Measurements from ENCODE around the gene S1PR3. TPM values are rescaled to one million over a fixed set of nuclear protein-coding genes. Genes with fewer than 3 reads are reported as not detected.

S1PR3 gene
- total RNA-seq, 1 donor from 2014 or later = 2.9 TPM

DNA sequence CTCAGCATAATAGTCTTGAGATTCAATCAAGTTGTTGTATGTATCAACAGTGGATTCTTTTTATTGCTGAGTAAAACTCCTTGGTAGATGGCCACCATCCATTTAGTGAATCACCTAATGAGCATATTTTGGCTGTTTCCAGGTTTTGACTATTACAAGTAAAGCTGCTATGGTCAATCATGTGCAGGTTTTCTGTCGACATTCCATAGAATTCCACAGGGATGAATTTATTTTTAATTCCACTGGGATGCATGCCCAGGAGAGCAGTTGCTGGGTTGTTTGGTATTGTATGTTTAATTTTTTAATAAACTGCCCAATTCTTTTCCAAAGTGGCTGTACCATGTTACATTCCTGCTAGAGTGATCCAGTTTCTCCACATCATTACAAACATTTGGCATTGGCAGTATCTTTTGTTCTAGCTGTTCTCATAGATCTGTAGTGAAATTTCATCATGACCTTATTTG lies 10.5 kb upstream of the S1PR3 start:
- Mint-ChIP-seq H3K27me3 (ENCODE audit: unreplicated experiment) (no peaks in the 10 kb centered on the region), H3K36me3 (ENCODE audit: unreplicated experiment) (peaks cover 10% of the 10 kb centered on the region), H3K27ac (ENCODE audit: unreplicated experiment) (no peak overlapping the region), H3K4me3 (ENCODE audit: unreplicated experiment) (no peak overlapping the region), H3K9me3 (ENCODE audit: unreplicated experiment) (peaks cover 1% of the 10 kb centered on the region), H3K4me1 (ENCODE audit: low read depth, unreplicated experiment) (no peaks in the 10 kb centered on the region)
- DNase-seq = no peak
- TF ChIP-seq, protein P1, sequence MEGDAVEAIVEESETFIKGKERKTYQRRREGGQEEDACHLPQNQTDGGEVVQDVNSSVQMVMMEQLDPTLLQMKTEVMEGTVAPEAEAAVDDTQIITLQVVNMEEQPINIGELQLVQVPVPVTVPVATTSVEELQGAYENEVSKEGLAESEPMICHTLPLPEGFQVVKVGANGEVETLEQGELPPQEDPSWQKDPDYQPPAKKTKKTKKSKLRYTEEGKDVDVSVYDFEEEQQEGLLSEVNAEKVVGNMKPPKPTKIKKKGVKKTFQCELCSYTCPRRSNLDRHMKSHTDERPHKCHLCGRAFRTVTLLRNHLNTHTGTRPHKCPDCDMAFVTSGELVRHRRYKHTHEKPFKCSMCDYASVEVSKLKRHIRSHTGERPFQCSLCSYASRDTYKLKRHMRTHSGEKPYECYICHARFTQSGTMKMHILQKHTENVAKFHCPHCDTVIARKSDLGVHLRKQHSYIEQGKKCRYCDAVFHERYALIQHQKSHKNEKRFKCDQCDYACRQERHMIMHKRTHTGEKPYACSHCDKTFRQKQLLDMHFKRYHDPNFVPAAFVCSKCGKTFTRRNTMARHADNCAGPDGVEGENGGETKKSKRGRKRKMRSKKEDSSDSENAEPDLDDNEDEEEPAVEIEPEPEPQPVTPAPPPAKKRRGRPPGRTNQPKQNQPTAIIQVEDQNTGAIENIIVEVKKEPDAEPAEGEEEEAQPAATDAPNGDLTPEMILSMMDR (IDR thresholded peaks at IDR 0.05; ENCODE audit: partially characterized antibody, unreplicated experiment) = no peak

- DNase-seq = no peak
- Mint-ChIP-seq H3K4me3 (ENCODE audit: unreplicated experiment) (no peak overlapping the region), H3K27ac (ENCODE audit: unreplicated experiment) (no peak overlapping the region), H3K36me3 (ENCODE audit: unreplicated experiment) (peaks cover 10% of the 10 kb centered on the region), H3K4me1 (ENCODE audit: low read depth, unreplicated experiment) (no peaks in the 10 kb centered on the region), H3K9me3 (ENCODE audit: unreplicated experiment) (peaks cover 1% of the 10 kb centered on the region), H3K27me3 (ENCODE audit: unreplicated experiment) (no peaks in the 10 kb centered on the region)
- TF ChIP-seq, protein P1 (IDR thresholded peaks at IDR 0.05; ENCODE audit: partially characterized antibody, unreplicated experiment) = no peak
Observed at GRCh38 chr9:88983865-88984542, 7.3 kb upstream of the S1PR3 start.

GRCh38 chr9:88984543-88984883 lies 6.8 kb upstream of the S1PR3 start:
- Mint-ChIP-seq H3K36me3 (ENCODE audit: unreplicated experiment) (peaks cover 10% of the 10 kb centered on the region), H3K4me3 (ENCODE audit: unreplicated experiment) (no peak overlapping the region), H3K4me1 (ENCODE audit: low read depth, unreplicated experiment) (no peaks in the 10 kb centered on the region), H3K27me3 (ENCODE audit: unreplicated experiment) (no peaks in the 10 kb centered on the region), H3K27ac (ENCODE audit: unreplicated experiment) (no peak overlapping the region), H3K9me3 (ENCODE audit: unreplicated experiment) (peaks cover 1% of the 10 kb centered on the region)
- DNase-seq = no peak
- TF ChIP-seq, protein P1 (IDR thresholded peaks at IDR 0.05; ENCODE audit: partially characterized antibody, unreplicated experiment) = no peak

DNA sequence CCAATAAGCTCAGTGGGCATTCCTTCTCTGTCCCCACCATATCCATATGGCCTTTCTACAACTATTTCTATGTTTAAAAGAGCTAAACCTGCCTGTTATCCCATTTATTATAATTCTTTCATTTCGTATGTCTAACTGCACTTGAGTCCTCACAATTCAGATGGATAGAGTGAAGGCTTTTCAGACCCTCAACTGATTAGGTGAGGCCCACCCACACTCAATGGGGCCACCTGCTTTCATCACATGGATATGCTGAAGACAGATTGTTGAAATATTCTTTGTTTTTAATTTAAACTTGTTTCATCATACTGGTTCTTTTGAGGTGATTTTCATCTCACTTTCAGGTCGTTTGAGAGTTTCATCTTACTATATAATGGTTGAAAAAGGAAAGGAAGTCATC lies 5.7 kb upstream of the S1PR3 start:
- TF ChIP-seq, protein P1 (IDR thresholded peaks at IDR 0.05; ENCODE audit: partially characterized antibody, unreplicated experiment) = no peak
- Mint-ChIP-seq H3K4me3 (ENCODE audit: unreplicated experiment) (no peak overlapping the region), H3K27ac (ENCODE audit: unreplicated experiment) (no peak overlapping the region), H3K27me3 (ENCODE audit: unreplicated experiment) (peaks cover 2% of the 10 kb centered on the region), H3K4me1 (ENCODE audit: low read depth, unreplicated experiment) (no peaks in the 10 kb centered on the region), H3K36me3 (ENCODE audit: unreplicated experiment) (peaks cover 5% of the 10 kb centered on the region), H3K9me3 (ENCODE audit: unreplicated experiment) (peaks cover 3% of the 10 kb centered on the region)
- no peak for DNase-seq

DNA sequence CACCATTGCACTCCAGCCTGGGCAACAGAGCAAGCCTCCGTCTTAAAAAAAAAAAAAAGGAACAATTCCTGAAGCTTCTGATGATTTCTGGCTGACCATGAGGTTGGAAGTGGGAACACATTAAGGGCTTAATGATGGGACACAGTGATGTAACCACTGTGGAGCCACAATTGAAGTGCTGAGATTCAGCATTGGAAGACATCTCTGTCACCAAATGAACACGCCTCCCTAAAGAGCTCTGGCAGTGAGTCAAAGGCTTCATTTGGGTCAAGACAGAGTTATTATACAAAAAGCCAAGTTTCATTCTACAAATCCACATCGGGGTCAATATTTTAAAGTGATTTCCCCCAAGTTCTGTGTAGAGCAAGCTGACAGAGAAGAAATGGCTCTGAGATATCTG lies 4.5 kb upstream of the S1PR3 start:
- TF ChIP-seq, protein P1 (IDR thresholded peaks at IDR 0.05; ENCODE audit: partially characterized antibody, unreplicated experiment) = no peak
- Mint-ChIP-seq H3K36me3 (ENCODE audit: unreplicated experiment) (no peaks in the 10 kb centered on the region), H3K4me3 (ENCODE audit: unreplicated experiment) (no peak overlapping the region), H3K9me3 (ENCODE audit: unreplicated experiment) (peaks cover 3% of the 10 kb centered on the region), H3K4me1 (ENCODE audit: low read depth, unreplicated experiment) (no peaks in the 10 kb centered on the region), H3K27ac (ENCODE audit: unreplicated experiment) (no peak overlapping the region), H3K27me3 (ENCODE audit: unreplicated experiment) (peaks cover 2% of the 10 kb centered on the region)
- DNase-seq = no peak
